H1 (cell line): ENCODE measurements around the gene UBA3. TPM values are rescaled to one million over a fixed set of nuclear protein-coding genes. Genes with fewer than 3 reads are reported as not detected.

Experiments used
- CTCF ChIA-PET: fragments of 300-600 bp; sonication (Branson Sonifier 250); formaldehyde crosslinking; loops from one replicate; lab custom pipeline; 2021; ENCODE audit not compliant: partially characterized antibody; lab: Charles Lee
- POLR2A ChIA-PET: fragments of 300-600 bp; sonication (Branson Sonifier 250); formaldehyde crosslinking; loops from one replicate; lab custom pipeline; 2021; ENCODE audit warnings: inconsistent platforms; ENCODE audit not compliant: partially characterized antibody; lab: Charles Lee
- DNase-seq, 2 experiments: peaks; one replicate each; pipeline versions ENCODE4 v3.0.0 to v3.0.0-alpha.2; 2010 to 2022; ENCODE audit warnings: low spot score in 2 of 2, low read depth in 1 of 2, mixed read lengths in 1 of 2
- FAIRE-seq: peaks from 2 replicates; lab custom pipeline; 2011; peaks lifted over from hg19 to GRCh38; lab: Jason Lieb, UNC
- H2AFZ ChIP-seq: 2 replicates; pipeline ENCODE4 v1.8.1; 2012; ENCODE audit warnings: low read length, inconsistent platforms
- H2AK5ac ChIP-seq: 2 replicates; pipeline ENCODE4 v1.6.1; 2013; ENCODE audit warnings: low read depth, low read length
- H2BK120ac ChIP-seq: replicated peaks from 2 replicates; pipeline ENCODE3; 2013; ENCODE audit warnings: low read depth, low read length, inconsistent platforms
- H2BK12ac ChIP-seq: 2 replicates; pipeline ENCODE4 v1.6.1; 2013; ENCODE audit warnings: low read depth, low read length
- H2BK15ac ChIP-seq: 2 replicates; pipeline ENCODE4 v1.6.1; 2013; ENCODE audit warnings: low read length
- H2BK20ac ChIP-seq: 2 replicates; pipeline ENCODE4 v1.6.1; 2013; ENCODE audit warnings: low read length
- H2BK5ac ChIP-seq: 2 replicates; pipeline ENCODE4 v1.6.1; 2013; ENCODE audit warnings: low read depth, low read length
- H3K14ac ChIP-seq: 2 replicates; pipeline ENCODE4 v1.6.1; 2013; ENCODE audit warnings: inconsistent platforms; ENCODE audit not compliant: insufficient read length
- H3K18ac ChIP-seq: 2 replicates; pipeline ENCODE4 v1.6.1; 2013; ENCODE audit warnings: low read length; ENCODE audit errors: extremely low read depth
- H3K23ac ChIP-seq: 2 replicates; pipeline ENCODE4 v1.6.1; 2013; ENCODE audit warnings: inconsistent platforms; ENCODE audit not compliant: insufficient read length
- H3K23me2 ChIP-seq: 2 replicates; pipeline ENCODE4 v1.6.1; 2013; ENCODE audit warnings: low read depth, low read length
- H3K27ac ChIP-seq: 2 replicates; pipeline ENCODE4 v1.6.1; 2011; ENCODE audit warnings: low read depth, low read length, inconsistent platforms
- H3K27me3 ChIP-seq, 4 experiments: replicated peaks in 1 of 4; 1 replicate in 1 of 4; 2 replicates in 3 of 4; pipeline versions ENCODE4 v1.6.1 to v1.8.1; 2011 to 2013; ENCODE audit warnings: low read length in 3 of 4, mild to moderate bottlenecking in 3 of 4, inconsistent platforms in 2 of 4, mixed read lengths in 2 of 4, moderate library complexity in 1 of 4; ENCODE audit not compliant: control insufficient read depth in 3 of 4, insufficient read depth in 3 of 4; ENCODE audit errors: extremely low read depth in 1 of 4
- H3K36me3 ChIP-seq, 4 experiments: 2 replicates each; pipeline versions ENCODE4 v1.6.1 to v1.8.1; 2011 to 2013; ENCODE audit warnings: mild to moderate bottlenecking in 4 of 4, low read length in 3 of 4, moderate library complexity in 2 of 4, control low read depth in 1 of 4, inconsistent platforms in 1 of 4; ENCODE audit not compliant: insufficient read depth in 4 of 4, control insufficient read depth in 2 of 4
- H3K4ac ChIP-seq: replicated peaks from 2 replicates; pipeline ENCODE3; 2013; ENCODE audit warnings: low read length, low read depth, mixed read lengths, inconsistent platforms; ENCODE audit not compliant: insufficient read length
- H3K4me1 ChIP-seq, 4 experiments: replicated peaks in 1 of 4; 1 replicate in 1 of 4; 2 replicates in 3 of 4; pipeline versions ENCODE4 v1.6.1 to v1.8.1; 2011 to 2013; ENCODE audit warnings: low read length in 3 of 4, inconsistent platforms in 2 of 4, mixed read lengths in 1 of 4; ENCODE audit not compliant: insufficient read depth in 4 of 4, control insufficient read depth in 3 of 4
- H3K4me2 ChIP-seq, 2 experiments: 2 replicates each; pipeline versions ENCODE4 v1.6.1 to v1.8.1; 2011 to 2013; ENCODE audit warnings: low read depth in 2 of 2, low read length in 2 of 2, control low read depth in 1 of 2, inconsistent platforms in 1 of 2, mild to moderate bottlenecking in 1 of 2; ENCODE audit not compliant: insufficient read depth in 1 of 2
- H3K4me3 ChIP-seq, 4 experiments: fragments of 200-600, 300-600 bp in 1 of 4; sonication (generic), shearing (Covaris generic), sonication (Bioruptor Twin) in 1 of 4; 2 replicates each; pipeline versions ENCODE4 v1.5.1 to v1.8.1; 2011 to 2016; ENCODE audit warnings: low read length in 4 of 4, low read depth in 3 of 4, control low read depth in 2 of 4, inconsistent platforms in 2 of 4, mild to moderate bottlenecking in 2 of 4, mixed read lengths in 1 of 4, moderate library complexity in 1 of 4; ENCODE audit not compliant: insufficient read depth in 2 of 4; ENCODE audit errors: extremely low read depth in 1 of 4
- H3K56ac ChIP-seq: replicated peaks from 2 replicates; pipeline ENCODE3; 2013; ENCODE audit warnings: low read depth, mild to moderate bottlenecking, mixed read lengths, low read length, inconsistent platforms; ENCODE audit not compliant: insufficient read length
- H3K79me1 ChIP-seq: 2 replicates; pipeline ENCODE4 v1.6.1; 2013; ENCODE audit warnings: low read depth, low read length, control low read depth
- H3K79me2 ChIP-seq, 2 experiments: 2 replicates each; pipeline versions ENCODE4 v1.6.1 to v1.8.1; 2012 to 2013; ENCODE audit warnings: low read length in 2 of 2, mild to moderate bottlenecking in 2 of 2, inconsistent platforms in 1 of 2; ENCODE audit not compliant: insufficient read depth in 2 of 2, control insufficient read depth in 1 of 2
- H3K9ac ChIP-seq, 4 experiments: replicated peaks in 1 of 4; 1 replicate in 1 of 4; 2 replicates in 3 of 4; pipeline versions ENCODE4 v1.6.1 to v1.8.1; 2011 to 2013; ENCODE audit warnings: low read depth in 3 of 4, low read length in 3 of 4, control low read depth in 2 of 4, mild to moderate bottlenecking in 2 of 4, moderate library complexity in 2 of 4, inconsistent platforms in 1 of 4; ENCODE audit errors: extremely low read depth in 1 of 4
- H3K9me3 ChIP-seq, 2 experiments: 2 replicates each; pipeline versions ENCODE4 v1.6.1 to v1.8.1; 2012 to 2013; ENCODE audit warnings: mild to moderate bottlenecking in 2 of 2, moderate library complexity in 2 of 2, control low read depth in 1 of 2, inconsistent platforms in 1 of 2, low read depth in 1 of 2, low read length in 1 of 2, mixed read lengths in 1 of 2; ENCODE audit not compliant: insufficient read depth in 2 of 2
- H4K20me1 ChIP-seq, 2 experiments: replicated peaks in 1 of 2; 2 replicates each; pipeline versions ENCODE3 to v1.8.1; 2011 to 2013; ENCODE audit warnings: inconsistent platforms in 2 of 2, low read length in 2 of 2, mild to moderate bottlenecking in 1 of 2; ENCODE audit not compliant: insufficient read depth in 2 of 2, control insufficient read depth in 1 of 2
- H4K5ac ChIP-seq: 2 replicates; pipeline ENCODE4 v1.6.1; 2013; ENCODE audit warnings: low read length, low read depth, mixed read lengths, inconsistent platforms; ENCODE audit not compliant: insufficient read length
- H4K8ac ChIP-seq: 2 replicates; pipeline ENCODE4 v1.8.0; 2013; ENCODE audit warnings: mild to moderate bottlenecking, moderate library complexity, low read length, inconsistent platforms; ENCODE audit not compliant: insufficient read depth; ENCODE audit errors: extremely low read depth
- H4K91ac ChIP-seq: replicated peaks from 2 replicates; pipeline ENCODE3; 2013; ENCODE audit warnings: low read length, mixed read lengths, inconsistent platforms; ENCODE audit not compliant: insufficient read length
- POLR2A ChIP-seq, 2 experiments: IDR thresholded peaks; 1 replicate in 1 of 2; 2 replicates in 1 of 2; pipeline ENCODE4 v1.6.1; 2011; ENCODE audit warnings: low read depth in 2 of 2, low read length in 2 of 2, mild to moderate bottlenecking in 2 of 2; ENCODE audit errors: control extremely low read depth in 1 of 2
- POU5F1 ChIP-seq: IDR thresholded peaks from 2 replicates; pipeline ENCODE4 v1.6.1; 2011; ENCODE audit warnings: low read depth, mild to moderate bottlenecking, low read length, moderate library complexity
- WGBS, 2 experiments: shearing (Covaris generic) in 1 of 2; methylation state at CpG; one replicate each; pipeline versions ENCODE4 v1.1.6 to v1.1.7; 2013 to 2015; ENCODE audit warnings: low lambda C conversion rate in 2 of 2, mixed read lengths in 2 of 2, inconsistent platforms in 1 of 2, low coverage in 1 of 2, missing lambda C conversion rate in 1 of 2; ENCODE audit not compliant: insufficient replicate concordance in 2 of 2, insufficient coverage in 1 of 2, insufficient read length in 1 of 2; ENCODE audit errors: extremely low coverage in 1 of 2, missing lambda C conversion rate in 1 of 2; 5-methylcytosine and 5-hydroxymethylcytosine counted together
- polyA plus RNA-seq, 7 experiments: library from polyadenylated mRNA; depleted of rRNA in 3 of 7; stranded (reverse) in 5 of 7; unstranded in 2 of 7; fragments of >200 nt in 5 of 7; fragments of 200-250 nt in 2 of 7; gene quantifications; 1 replicate in 5 of 7; 2 replicates in 1 of 7; 4 replicates in 1 of 7; pipeline versions ENCODE4 v1.2.1 to v1.2.3, GENCODE V29; 2011 to 2013; ENCODE audit warnings: missing spikeins in 2 of 7, mixed read lengths in 2 of 7
- total RNA-seq: library from RNA; stranded (reverse); fragmentation: NEBNext Ultra II Directional; extraction: Animal tissue kit (Norgen Biotek cat#: 25700); gene quantifications from 2 replicates; pipeline ENCODE4 v1.2.1, GENCODE V29; 2021

UBA3 gene
- total and polyA plus RNA-seq, 2 of the 8 experiments (the other 6 are each of a cell fraction or from before 2014, with no cell fraction given), result 40.8 to 97.8 TPM

DNA sequence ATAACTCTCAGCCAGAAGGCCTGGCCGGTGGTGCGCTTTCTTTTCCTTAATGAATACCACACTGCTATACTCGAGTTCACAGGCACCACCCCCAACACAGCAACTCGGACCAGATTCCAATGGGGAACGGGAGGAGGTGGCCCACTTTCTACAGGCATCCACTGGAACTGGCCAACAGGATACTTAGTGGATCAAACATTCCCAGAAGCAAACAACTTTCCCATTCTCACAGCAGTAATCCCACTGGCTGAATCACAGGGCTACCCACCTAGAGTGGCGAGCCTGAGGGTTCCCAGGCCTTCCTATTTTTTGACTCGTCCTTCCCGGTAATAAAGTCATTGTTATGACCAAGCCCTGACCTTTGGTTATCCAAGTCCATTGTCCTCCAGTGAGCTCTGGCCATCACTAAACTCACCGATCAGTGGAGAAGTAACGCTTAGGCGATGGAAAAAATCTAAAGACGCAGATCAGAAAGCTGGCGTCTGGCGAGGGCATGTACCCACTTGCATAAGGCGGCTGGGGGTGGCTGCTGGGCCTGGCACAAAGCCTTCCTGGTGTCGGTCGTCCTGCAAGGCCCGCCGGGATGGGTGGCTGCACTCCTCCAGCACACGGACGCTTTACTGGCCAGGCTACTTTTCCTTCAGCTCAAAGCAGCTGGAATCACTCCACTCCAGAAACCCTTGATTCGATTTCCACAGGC is 67.9 kb downstream of the UBA3 start:
- H3K4ac ChIP-seq, result no peak overlapping the region
- no peak overlapping the region for H3K27ac ChIP-seq
- peak overlapping the region; percentile 38 to 82 (median 56); a peak in 7 of 8 replicates for H3K4me3 ChIP-seq
- H4K20me1 ChIP-seq, result no peaks in the 10 kb centered on the region
- no peak for DNase-seq
- H3K27me3 ChIP-seq, result peaks cover 0 to 4% (median 0%) of the 10 kb centered on the region in 4 experiments; a peak in 2 of 7 replicates
- no peak overlapping the region for H4K5ac ChIP-seq
- peak overlapping the region; percentile 44 to 69 for H3K4me2 ChIP-seq
- no peak overlapping the region for H3K23ac ChIP-seq
- H3K56ac ChIP-seq, result no peak overlapping the region
- no peak overlapping the region for H2AFZ ChIP-seq
- no peaks in the 10 kb centered on the region for H3K79me1 ChIP-seq
- no peak overlapping the region for H4K91ac ChIP-seq
- no peaks in the 10 kb centered on the region for H3K79me2 ChIP-seq
- ChIA-PET CTCF (interaction anchor here (1.0 to 1.5 kb wide), 3 partner anchors 26 to 41 kb away, joined by 3 to 4 read pairs (median 3); no protein-coding TSS in a partner anchor), POLR2A (interaction anchor here (0.8 to 2.9 kb wide), 5 partner anchors 10 to 40 kb away, joined by 3 to 19 read pairs (median 3); partner anchors contain the start of gene TMF1)
- H2BK15ac ChIP-seq, result peak overlapping the region; percentile 41; the same call in 1 of the 2 replicates
- no peaks in the 10 kb centered on the region; a peak in 1 of 8 replicates for H3K36me3 ChIP-seq
- no peak overlapping the region for H2BK120ac ChIP-seq
- peaks cover 6 to 19% (median 9%) of the 10 kb centered on the region in 4 experiments for H3K4me1 ChIP-seq
- no peak overlapping the region for H2BK5ac ChIP-seq
- peak overlapping the region; percentile 39; the same call in 1 of the 2 replicates for H3K18ac ChIP-seq
- H2AK5ac ChIP-seq, result no peak overlapping the region
- FAIRE-seq, result no peak
- peaks cover 4% of the 10 kb centered on the region for H3K23me2 ChIP-seq
- no peaks in the 10 kb centered on the region for H3K9me3 ChIP-seq
- no peak overlapping the region for H3K14ac ChIP-seq
- peak in 1 of 2 experiments; percentile 28; a peak in 1 of 3 replicates for TF ChIP-seq POLR2A (IDR thresholded peaks at IDR 0.05; ENCODE audit: control extremely low read depth in 1 of 2, low read depth in 2 of 2, low read length in 2 of 2)
- TF ChIP-seq POU5F1, result no peak
- 66% methylated on average over 22 of the region's 22 CpGs; no CpG with 5 or more reads in 1 of the 2 experiments for WGBS, 2 experiments
- H4K8ac ChIP-seq, result no peak overlapping the region
- H2BK12ac ChIP-seq, result peak overlapping the region; percentile 50; the same call in 1 of the 2 replicates
- H3K9ac ChIP-seq, result peak overlapping the region in 2 of 4 experiments; percentile 71 to 74; a peak in 2 of 7 replicates
- H2BK20ac ChIP-seq, result no peak overlapping the region
